LNCAP (cell line): ENCODE results near the gene PDCD1LG2.

Source experiments
- CTCF ChIP-seq: fragments of 450-650 bp; IDR thresholded peaks from 2 replicates; pipeline ENCODE4 v1.5.1; 2017; ENCODE audit warnings: mild to moderate bottlenecking

Gene PDCD1LG2

GRCh38 chr9:5593904-5594303, 83.6 kb downstream of the PDCD1LG2 start:
- no peak for TF ChIP-seq CTCF

GRCh38 chr9:5596173-5596572, 85.8 kb downstream of the PDCD1LG2 start:
- no peak for TF ChIP-seq CTCF

- TF ChIP-seq CTCF = no peak
Observed at GRCh38 chr9:5608298-5609225, 98.2 kb downstream of the PDCD1LG2 start.

- TF ChIP-seq CTCF = no peak
Observed at GRCh38 chr9:5609226-5609596, 98.9 kb downstream of the PDCD1LG2 start.

- no peak for TF ChIP-seq CTCF
Observed at GRCh38 chr9:5610491-5610890, 100.2 kb downstream of the PDCD1LG2 start.

GRCh38 chr9:5611321-5612184, 101.2 kb downstream of the PDCD1LG2 start:
- no peak for TF ChIP-seq CTCF

- no peak for TF ChIP-seq CTCF
Observed at GRCh38 chr9:5612185-5612530, 101.8 kb downstream of the PDCD1LG2 start.
